HFF-Myc (cell line): ENCODE measurements around the gene POLR2B.
"Not testable (repeated sequence)": the region's sequence is repeated elsewhere in the genome, so short reads cannot be mapped to it uniquely, and the experiment has no call there.

Experiments
- DNase-seq: peaks from one replicate; pipeline ENCODE4 v3.0.0-alpha.2; 2011; ENCODE audit warnings: low read depth; ENCODE audit errors: extremely low read depth
- H3K4me3 ChIP-seq: replicated peaks from 2 replicates; pipeline ENCODE4 v1.5.1; 2011; ENCODE audit warnings: low read depth, mild to moderate bottlenecking, control low read depth, low read length
- TF ChIP-seq, protein P1 (sequence below): IDR thresholded peaks from 2 replicates; pipeline ENCODE4 v1.5.1; 2012; ENCODE audit warnings: mild to moderate bottlenecking, low read depth, low read length, control low read depth; ENCODE audit errors: missing control alignments

Gene POLR2B

DNA sequence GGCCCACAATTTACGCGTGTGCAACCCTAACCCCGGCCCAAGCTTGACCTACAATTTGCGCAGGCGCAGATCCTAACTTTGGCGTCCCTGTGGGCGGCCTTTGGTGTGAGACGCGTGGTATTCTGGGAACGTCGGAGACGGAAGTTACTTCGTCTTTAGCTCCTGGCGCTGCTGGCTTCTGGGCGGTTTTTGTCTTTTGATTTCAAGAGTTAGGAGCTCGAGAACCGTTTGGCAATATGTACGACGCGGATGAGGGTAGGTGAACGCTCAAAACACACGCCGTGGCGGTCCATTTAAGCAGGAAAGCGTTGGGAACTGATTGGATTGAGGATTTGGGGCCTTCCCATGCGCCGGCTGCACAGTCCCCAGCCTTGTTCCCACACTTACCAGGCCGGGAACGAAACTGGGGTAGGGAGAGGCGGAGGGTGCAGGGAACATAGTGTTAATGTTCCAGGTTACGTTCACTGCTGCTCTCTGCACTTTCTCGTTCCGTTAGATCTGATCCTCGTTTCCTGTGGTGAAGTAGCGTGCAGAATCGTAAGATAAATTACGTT, at the start of gene POLR2B:
Gene POLR2B, plus strand, starts transcription at position 147 of the 554 bp plus-strand sequence. Its CDS starts 90 bp downstream, at position 237.
- TF ChIP-seq, protein P1, sequence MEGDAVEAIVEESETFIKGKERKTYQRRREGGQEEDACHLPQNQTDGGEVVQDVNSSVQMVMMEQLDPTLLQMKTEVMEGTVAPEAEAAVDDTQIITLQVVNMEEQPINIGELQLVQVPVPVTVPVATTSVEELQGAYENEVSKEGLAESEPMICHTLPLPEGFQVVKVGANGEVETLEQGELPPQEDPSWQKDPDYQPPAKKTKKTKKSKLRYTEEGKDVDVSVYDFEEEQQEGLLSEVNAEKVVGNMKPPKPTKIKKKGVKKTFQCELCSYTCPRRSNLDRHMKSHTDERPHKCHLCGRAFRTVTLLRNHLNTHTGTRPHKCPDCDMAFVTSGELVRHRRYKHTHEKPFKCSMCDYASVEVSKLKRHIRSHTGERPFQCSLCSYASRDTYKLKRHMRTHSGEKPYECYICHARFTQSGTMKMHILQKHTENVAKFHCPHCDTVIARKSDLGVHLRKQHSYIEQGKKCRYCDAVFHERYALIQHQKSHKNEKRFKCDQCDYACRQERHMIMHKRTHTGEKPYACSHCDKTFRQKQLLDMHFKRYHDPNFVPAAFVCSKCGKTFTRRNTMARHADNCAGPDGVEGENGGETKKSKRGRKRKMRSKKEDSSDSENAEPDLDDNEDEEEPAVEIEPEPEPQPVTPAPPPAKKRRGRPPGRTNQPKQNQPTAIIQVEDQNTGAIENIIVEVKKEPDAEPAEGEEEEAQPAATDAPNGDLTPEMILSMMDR, result no peak
- peak within 1 kb of the TSS; percentile 85 for H3K4me3 ChIP-seq
- DNase-seq, result peak; percentile 90

DNA sequence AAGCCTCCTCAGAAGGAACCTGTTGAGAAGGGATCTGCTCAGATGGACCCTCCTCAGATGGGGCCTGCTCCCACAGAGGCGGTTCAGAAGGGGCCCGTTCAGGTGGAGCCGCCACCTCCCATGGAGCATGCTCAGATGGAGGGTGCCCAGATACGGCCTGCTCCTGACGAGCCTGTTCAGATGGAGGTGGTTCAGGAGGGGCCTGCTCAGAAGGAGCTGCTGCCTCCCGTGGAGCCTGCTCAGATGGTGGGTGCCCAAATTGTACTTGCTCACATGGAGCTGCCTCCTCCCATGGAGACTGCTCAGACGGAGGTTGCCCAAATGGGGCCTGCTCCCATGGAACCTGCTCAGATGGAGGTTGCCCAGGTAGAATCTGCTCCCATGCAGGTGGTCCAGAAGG, 48.1 kb upstream of the POLR2B start:
- TF ChIP-seq, protein P1, result no peak
- DNase-seq, result no peak
- no peak overlapping the region for H3K4me3 ChIP-seq

DNA sequence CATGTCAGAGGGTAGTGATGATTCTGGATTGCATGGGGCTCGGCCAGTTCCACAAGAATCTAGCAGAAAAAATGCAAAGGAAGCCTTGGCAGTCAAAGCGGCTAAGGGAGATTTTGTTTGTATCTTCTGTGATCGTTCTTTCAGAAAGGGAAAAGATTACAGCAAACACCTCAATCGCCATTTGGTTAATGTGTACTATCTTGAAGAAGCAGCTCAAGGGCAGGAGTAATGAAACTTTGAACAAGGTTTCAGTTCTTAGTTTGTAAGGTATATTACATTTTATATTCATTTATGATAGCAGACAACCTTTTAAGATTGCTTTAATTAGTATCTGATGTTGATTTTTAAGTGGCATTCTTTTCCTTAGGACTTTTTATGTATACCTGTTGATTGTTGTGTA, 46.8 kb upstream of the POLR2B start:
- TF ChIP-seq, protein P1, result no peak
- no peak for DNase-seq
- H3K4me3 ChIP-seq, result no peak overlapping the region

DNA sequence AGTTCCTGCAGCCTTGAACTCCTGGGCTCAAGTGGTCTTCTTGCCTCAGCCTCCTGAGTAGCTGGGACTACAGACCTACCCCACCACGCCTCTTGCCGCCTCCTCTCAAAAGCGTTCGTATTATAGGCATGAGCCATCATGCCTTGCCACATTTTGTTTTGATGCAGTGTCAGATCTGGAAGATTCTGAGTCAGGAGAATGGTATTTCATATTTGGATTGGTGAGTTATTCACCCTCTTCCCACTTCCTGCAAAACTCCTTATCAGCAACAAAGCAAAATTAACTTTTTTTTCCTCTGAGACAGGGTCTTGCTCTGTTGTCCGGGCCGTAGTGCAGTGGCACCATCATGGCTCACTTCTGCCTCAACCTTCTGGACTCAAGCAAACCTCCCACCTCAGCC, 41.4 kb upstream of the POLR2B start:
- peak; percentile 25 for DNase-seq
- TF ChIP-seq, protein P1, result no peak

DNA sequence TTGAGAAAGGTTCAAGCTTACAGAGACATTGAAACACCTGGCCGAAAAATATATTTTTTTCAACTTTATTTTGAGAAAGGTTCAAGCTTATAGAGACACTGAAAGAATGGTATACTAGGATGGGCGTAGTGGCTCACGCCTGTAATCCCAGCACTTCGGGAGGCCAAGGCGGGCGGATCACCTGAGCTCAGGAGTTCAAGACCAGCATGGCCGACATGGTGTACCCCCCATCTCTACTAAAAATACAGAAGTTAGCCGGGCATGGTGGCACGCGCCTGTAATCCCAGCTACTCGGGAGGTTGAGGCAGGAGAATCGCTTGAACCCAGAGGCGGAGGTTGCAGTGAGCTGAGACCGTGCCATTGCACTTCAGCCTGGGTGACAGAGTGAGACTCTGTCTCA, 38.9 kb upstream of the POLR2B start:
- H3K4me3 ChIP-seq, DNase-seq: not testable (repeated sequence)

More for the DNA sequence above, 41.4 kb upstream of the POLR2B start:
- no peak overlapping the region for H3K4me3 ChIP-seq

DNA sequence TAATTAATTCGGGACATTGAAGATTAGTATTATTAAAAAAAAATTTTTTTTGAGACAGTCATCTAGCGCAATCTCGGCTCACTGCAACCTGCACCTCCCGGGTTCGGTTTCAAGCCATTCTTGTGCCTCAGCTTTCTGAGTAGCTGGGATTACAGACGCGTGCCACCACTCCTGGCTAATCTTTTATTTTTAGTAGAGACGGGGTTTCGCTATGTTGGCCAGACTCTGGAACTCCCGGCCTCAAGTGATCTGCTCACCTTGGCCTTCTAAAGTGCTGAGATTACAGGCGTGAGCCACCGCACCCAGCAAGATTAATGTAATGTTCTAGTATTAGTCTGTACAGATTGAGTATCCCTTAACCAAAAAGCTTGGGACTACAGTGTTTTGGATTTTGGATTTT, 38.3 kb upstream of the POLR2B start:
- DNase-seq, result no peak
- TF ChIP-seq, protein P1, result no peak
- H3K4me3 ChIP-seq, result no peak overlapping the region

DNA sequence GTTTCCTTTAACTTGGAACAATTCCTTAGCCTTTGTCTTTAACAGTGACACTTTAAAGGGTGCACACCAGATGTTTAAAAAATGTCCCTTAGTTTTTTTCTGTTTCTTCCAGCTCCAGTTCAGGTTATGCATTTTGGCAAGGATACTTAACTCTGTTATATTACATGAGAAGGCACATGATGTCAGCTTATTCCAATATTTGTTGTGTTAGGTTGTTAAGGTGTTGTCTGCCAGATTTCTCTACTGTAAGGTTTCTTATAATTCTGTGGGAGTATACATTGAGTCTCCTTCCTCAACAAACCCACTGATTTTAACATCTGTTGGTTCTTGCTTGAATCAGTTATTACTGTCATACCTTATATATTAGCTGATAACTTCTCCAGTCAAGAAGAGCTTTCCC, 37.7 kb upstream of the POLR2B start:
- H3K4me3 ChIP-seq, result no peak overlapping the region
- no peak for DNase-seq
- TF ChIP-seq, protein P1, result no peak
